MM.1S (cell line): Measurements from ENCODE around the gene GC.

Experiments used
- DNase-seq: peaks from one replicate; pipeline ENCODE4 v3.0.0-alpha.2; 2015
- H2AFZ ChIP-seq: fragments of 300-600 bp; sonication (generic); 2 replicates; pipeline ENCODE4 v1.6.0; 2016; ENCODE audit warnings: antibody characterized with exemption, low read length
- H3F3A ChIP-seq: fragments of 300-600 bp; sonication (generic); 2 replicates; pipeline ENCODE4 v1.6.1; 2016; ENCODE audit warnings: mild to moderate bottlenecking, antibody characterized with exemption, low read length, moderate library complexity, mixed read lengths; ENCODE audit not compliant: insufficient read depth
- H3K27ac ChIP-seq: fragments of 300-600 bp; sonication (generic); 2 replicates; pipeline ENCODE4 v1.5.1; 2016; ENCODE audit warnings: mild to moderate bottlenecking, low read length
- H3K27me3 ChIP-seq: fragments of 300-600 bp; sonication (generic); replicated peaks from 2 replicates; pipeline ENCODE4 v1.6.0; 2016; ENCODE audit warnings: low read length; ENCODE audit not compliant: insufficient read depth
- H3K36me3 ChIP-seq: fragments of 300-600 bp; sonication (generic); replicated peaks from 2 replicates; pipeline ENCODE4 v1.6.1; 2016; ENCODE audit warnings: mild to moderate bottlenecking, low read length, mixed read lengths; ENCODE audit not compliant: insufficient read depth
- H3K4me1 ChIP-seq: fragments of 300-600 bp; sonication (generic); 2 replicates; pipeline ENCODE4 v1.6.1; 2016; ENCODE audit warnings: low read length, mixed read lengths
- H3K4me2 ChIP-seq: fragments of 300-600 bp; sonication (generic); 2 replicates; pipeline ENCODE4 v1.6.0; 2016; ENCODE audit warnings: low read depth, low read length
- H3K4me3 ChIP-seq: fragments of 300-600 bp; sonication (generic); 2 replicates; pipeline ENCODE4 v1.5.1; 2016; ENCODE audit warnings: low read length, mixed read lengths
- H3K79me2 ChIP-seq: fragments of 300-600 bp; sonication (generic); 2 replicates; pipeline ENCODE4 v1.6.1; 2016; ENCODE audit warnings: mixed run types, low read length, mixed read lengths
- H3K9ac ChIP-seq: fragments of 300-600 bp; sonication (generic); 2 replicates; pipeline ENCODE4 v1.6.1; 2016; ENCODE audit warnings: low read length, mixed read lengths
- H3K9me2 ChIP-seq: fragments of 300-600 bp; sonication (generic); replicated peaks from 2 replicates; pipeline ENCODE4 v1.6.1; 2016; ENCODE audit warnings: mild to moderate bottlenecking, low read length, mixed read lengths; ENCODE audit not compliant: insufficient read depth
- H3K9me3 ChIP-seq: fragments of 300-600 bp; sonication (generic); replicated peaks from 2 replicates; pipeline ENCODE4 v1.6.1; 2016; ENCODE audit warnings: mild to moderate bottlenecking, low read length, mixed read lengths; ENCODE audit not compliant: insufficient read depth
- H4K20me1 ChIP-seq: fragments of 300-600 bp; sonication (generic); 2 replicates; pipeline ENCODE4 v1.6.1; 2016; ENCODE audit warnings: mild to moderate bottlenecking, low read length, moderate library complexity, mixed read lengths; ENCODE audit not compliant: insufficient read depth
- CTCF ChIP-seq: fragments of 300-600 bp; sonication (generic); IDR thresholded peaks from 2 replicates; pipeline ENCODE4 v1.5.1; 2016; ENCODE audit warnings: antibody characterized with exemption, low read length, mixed read lengths
- EZH2 ChIP-seq: fragments of 300-600 bp; sonication (generic); optimal IDR thresholded peaks from 2 replicates; pipeline ENCODE3; 2017; ENCODE audit warnings: low read depth, mild to moderate bottlenecking, antibody characterized with exemption, low read length, mixed read lengths
- EZH2phosphoT487 ChIP-seq: fragments of 300-600 bp; sonication (generic); IDR thresholded peaks from 2 replicates; pipeline ENCODE4 v1.6.1; 2018; ENCODE audit warnings: antibody characterized with exemption, low read length

The GC gene

DNA sequence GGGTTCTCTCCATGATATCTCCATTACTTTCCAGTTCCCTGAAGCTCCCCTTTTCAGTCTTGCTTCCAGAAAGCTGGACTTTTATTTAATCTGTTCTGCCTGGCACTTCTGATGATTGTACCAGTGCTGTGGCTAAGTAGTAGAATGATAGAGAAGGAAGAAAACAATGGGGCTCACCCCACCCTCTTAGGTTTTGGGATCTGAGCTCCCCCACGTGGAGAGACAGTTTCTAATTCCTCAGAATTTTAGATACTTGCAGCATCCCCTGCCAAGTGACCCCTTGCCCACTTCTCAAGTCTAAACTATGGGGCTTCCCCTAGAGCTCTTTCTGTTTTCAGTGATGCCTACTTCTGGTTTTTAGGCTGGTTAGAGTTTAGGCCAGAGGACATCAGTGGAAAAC is 73.9 kb downstream of the GC start:
- Histone ChIP-seq H3F3A (no peaks in the 10 kb centered on the region), H4K20me1 (no peaks in the 10 kb centered on the region), H3K27me3 (no peaks in the 10 kb centered on the region), H2AFZ (no peak overlapping the region), H3K4me3 (no peak overlapping the region), H3K9ac (no peak overlapping the region), H3K4me2 (no peak overlapping the region), H3K9me2 (no peaks in the 10 kb centered on the region), H3K27ac (no peak overlapping the region), H3K9me3 (no peaks in the 10 kb centered on the region), H3K79me2 (no peaks in the 10 kb centered on the region), H3K4me1 (no peaks in the 10 kb centered on the region), H3K36me3 (no peaks in the 10 kb centered on the region)
- no peak for DNase-seq
- TF ChIP-seq EZH2 (no peak), CTCF (peak; percentile 35), EZH2phosphoT487 (no peak)

GRCh38 chr4:71698141-71698540 is 85.7 kb downstream of the GC start:
- no peaks in the 10 kb centered on the region for H3K4me1 ChIP-seq
- no peak overlapping the region for H3K4me2 ChIP-seq
- no peaks in the 10 kb centered on the region for H3K9me2 ChIP-seq
- H2AFZ ChIP-seq = no peak overlapping the region
- H3K27me3 ChIP-seq = no peaks in the 10 kb centered on the region
- no peak overlapping the region for H3K4me3 ChIP-seq
- TF ChIP-seq EZH2 = no peak
- TF ChIP-seq CTCF = no peak
- TF ChIP-seq EZH2phosphoT487 = no peak
- no peak for DNase-seq
- H3K27ac ChIP-seq = no peak overlapping the region
- H3K36me3 ChIP-seq = no peaks in the 10 kb centered on the region
- no peak overlapping the region for H3K9ac ChIP-seq
- H4K20me1 ChIP-seq = no peaks in the 10 kb centered on the region
- no peaks in the 10 kb centered on the region for H3K9me3 ChIP-seq
- no peaks in the 10 kb centered on the region for H3F3A ChIP-seq
- no peaks in the 10 kb centered on the region for H3K79me2 ChIP-seq

DNA sequence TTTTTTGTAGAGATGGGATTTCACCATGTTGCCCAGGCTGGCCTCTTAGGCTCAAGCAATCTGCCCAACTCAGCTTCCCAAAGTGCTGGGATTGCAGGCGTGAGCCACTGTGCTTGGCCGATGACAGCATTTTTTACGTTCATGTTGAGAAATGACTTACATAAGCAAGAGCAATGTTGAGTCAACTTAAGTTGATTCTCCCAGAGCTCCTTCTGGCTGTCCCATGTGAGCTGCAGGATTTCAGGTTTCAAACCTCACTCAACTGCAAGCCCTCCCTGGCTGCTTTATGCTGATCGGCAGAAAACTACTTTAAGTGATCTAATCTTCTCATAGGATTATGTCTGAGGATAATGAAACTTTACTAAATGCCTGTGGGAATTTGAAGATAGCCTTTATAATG is 86.8 kb downstream of the GC start:
- no peak overlapping the region for H3K27ac ChIP-seq
- no peaks in the 10 kb centered on the region for H3K9me3 ChIP-seq
- no peaks in the 10 kb centered on the region for H3K9me2 ChIP-seq
- no peaks in the 10 kb centered on the region for H3K27me3 ChIP-seq
- no peak for DNase-seq
- H3K4me2 ChIP-seq = no peak overlapping the region
- no peak overlapping the region for H2AFZ ChIP-seq
- H3K4me3 ChIP-seq = no peak overlapping the region
- no peak overlapping the region for H3K9ac ChIP-seq
- no peak for TF ChIP-seq EZH2phosphoT487
- no peak for TF ChIP-seq EZH2
- H3K36me3 ChIP-seq = no peaks in the 10 kb centered on the region
- no peaks in the 10 kb centered on the region for H3K4me1 ChIP-seq
- H4K20me1 ChIP-seq = no peaks in the 10 kb centered on the region
- no peaks in the 10 kb centered on the region for H3K79me2 ChIP-seq
- no peaks in the 10 kb centered on the region for H3F3A ChIP-seq

GRCh38 chr4:71694961-71695360 is 88.9 kb downstream of the GC start:
- H4K20me1 ChIP-seq = no peaks in the 10 kb centered on the region
- no peak overlapping the region for H3K9ac ChIP-seq
- H3K4me1 ChIP-seq = no peaks in the 10 kb centered on the region
- no peaks in the 10 kb centered on the region for H3K79me2 ChIP-seq
- no peak for TF ChIP-seq EZH2phosphoT487
- TF ChIP-seq EZH2 = no peak
- no peak for TF ChIP-seq CTCF
- H3K27ac ChIP-seq = no peak overlapping the region
- H3F3A ChIP-seq = no peaks in the 10 kb centered on the region
- no peak overlapping the region for H2AFZ ChIP-seq
- H3K9me2 ChIP-seq = no peaks in the 10 kb centered on the region
- H3K9me3 ChIP-seq = no peaks in the 10 kb centered on the region
- H3K4me2 ChIP-seq = no peak overlapping the region
- no peak overlapping the region for H3K4me3 ChIP-seq
- H3K27me3 ChIP-seq = no peaks in the 10 kb centered on the region
- no peak for DNase-seq
- H3K36me3 ChIP-seq = no peaks in the 10 kb centered on the region
